Calu3 (cell line): ENCODE results near the gene AMDHD2. TPM values are rescaled to one million over a fixed set of nuclear protein-coding genes. Genes with fewer than 3 reads are reported as not detected.
A peak's percentile ranks its signal among the peaks of the same experiment; 100 is the strongest.

Experiments used
- BruUV-seq: library from RNA; stranded (reverse); fragments of 400-500 nt; replicated peaks from 2 replicates; lab custom pipeline; 2021; lab: Mats Ljungman, UMichigan
- CTCF ChIA-PET: fragments of 300-600 bp; sonication (Branson Sonifier 250); formaldehyde crosslinking; loops from one replicate; lab custom pipeline; 2022; ENCODE audit warnings: antibody characterized with exemption; lab: Charles Lee
- DNase-seq: peaks from one replicate; pipeline ENCODE4 v3.0.0; 2022
- H3K27ac Mint-ChIP-seq: one replicate; pipeline ENCODE4 v1.8.0; 2022; ENCODE audit warnings: mixed read lengths; ENCODE audit not compliant: unreplicated experiment
- H3K27me3 Mint-ChIP-seq: one replicate; pipeline ENCODE4 v1.8.0; 2022; ENCODE audit warnings: mixed read lengths; ENCODE audit not compliant: unreplicated experiment
- H3K36me3 Mint-ChIP-seq: one replicate; pipeline ENCODE4 v1.8.0; 2022; ENCODE audit warnings: mild to moderate bottlenecking, moderate library complexity, mixed read lengths; ENCODE audit not compliant: insufficient read depth, unreplicated experiment
- H3K4me1 Mint-ChIP-seq: one replicate; pipeline ENCODE4 v1.8.0; 2022; ENCODE audit warnings: mild to moderate bottlenecking, low read depth, mixed read lengths; ENCODE audit not compliant: unreplicated experiment
- H3K4me3 Mint-ChIP-seq: one replicate; pipeline ENCODE4 v1.8.0; 2022; ENCODE audit warnings: mild to moderate bottlenecking, low read depth, moderate library complexity, mixed read lengths; ENCODE audit not compliant: unreplicated experiment
- H3K9me3 Mint-ChIP-seq: one replicate; pipeline ENCODE4 v1.8.0; 2022; ENCODE audit warnings: low read depth, mixed read lengths; ENCODE audit not compliant: unreplicated experiment
- CTCF ChIP-seq: fragments of 200-600 bp; IDR thresholded peaks from one replicate; pipeline ENCODE4 v1.8.0; 2022; ENCODE audit warnings: antibody characterized with exemption; ENCODE audit not compliant: unreplicated experiment
- intact Hi-C: fragments of 100-400 bp; cut with micrococcal nuclease; formaldehyde crosslinking; loops from one replicate; pipeline ENCODE4 v1.10.0; 2022; ENCODE audit not compliant: unreplicated experiment
- total RNA-seq: library from RNA; stranded (reverse); gene quantifications from 2 replicates; pipeline ENCODE4 v1.2.3, GENCODE V29; 2022

The AMDHD2 gene
- total RNA-seq, 1 experiment from 2014 or later, result 60.2 TPM

- no peak for DNase-seq
- intact Hi-C loops, result no loop called here
- Mint-ChIP-seq H3K4me1 (no peaks in the 10 kb centered on the region), H3K27ac (peak overlapping the region; percentile 36), H3K4me3 (no peak overlapping the region), H3K27me3 (no peaks in the 10 kb centered on the region), H3K9me3 (no peaks in the 10 kb centered on the region), H3K36me3 (peaks cover 60% of the 10 kb centered on the region)
- TF ChIP-seq CTCF, result no peak
- no TSS peak for BruUV-seq
- CTCF ChIA-PET, result no interaction called here
Observed at GRCh38 chr16:2529961-2530628, 9.9 kb downstream of the AMDHD2 start.

- no peaks in the 10 kb centered on the region for H3K4me1 Mint-ChIP-seq
- no peaks in the 10 kb centered on the region for H3K27me3 Mint-ChIP-seq
- H3K36me3 Mint-ChIP-seq, result peaks cover 60% of the 10 kb centered on the region
- H3K9me3 Mint-ChIP-seq, result no peaks in the 10 kb centered on the region
- CTCF ChIA-PET, result interaction anchor here (0.6 to 0.7 kb wide), 2 partner anchors 325 to 1683 kb away, joined by 3 to 4 read pairs; no protein-coding TSS in a partner anchor
- peak overlapping the region; percentile 98 for H3K27ac Mint-ChIP-seq
- no TSS peak for BruUV-seq
- no peak for TF ChIP-seq CTCF
- intact Hi-C loops, result no loop called here
- DNase-seq, result no peak
- H3K4me3 Mint-ChIP-seq, result peak overlapping the region; percentile 89
Observed at GRCh38 chr16:2530629-2531318, 10.6 kb downstream of the AMDHD2 start.

GRCh38 chr16:2531371-2531695 is 11.2 kb downstream of the AMDHD2 start, which contains the start of gene CEMP1:
Gene CEMP1, minus strand, starts transcription at chr16:2531408. Its CDS starts 335 bp downstream, at chr16:2531073.
- no peak for TF ChIP-seq CTCF
- Mint-ChIP-seq H3K4me3 (peak within 1 kb of the TSS; percentile 89), H3K36me3 (peaks cover 60% of the 10 kb centered on the region), H3K4me1 (peaks cover 3% of the 10 kb centered on the region), H3K27me3 (no peaks in the 10 kb centered on the region), H3K9me3 (no peaks in the 10 kb centered on the region), H3K27ac (peak within 1 kb of the TSS; percentile 98)
- no peak for DNase-seq
- intact Hi-C loops, result no loop called here
- CTCF ChIA-PET, result interaction anchor here (0.6 to 1.6 kb wide), 3 partner anchors 11 to 1682 kb away, joined by 3 to 4 read pairs (median 4); no protein-coding TSS in a partner anchor
- no TSS peak for BruUV-seq

DNA sequence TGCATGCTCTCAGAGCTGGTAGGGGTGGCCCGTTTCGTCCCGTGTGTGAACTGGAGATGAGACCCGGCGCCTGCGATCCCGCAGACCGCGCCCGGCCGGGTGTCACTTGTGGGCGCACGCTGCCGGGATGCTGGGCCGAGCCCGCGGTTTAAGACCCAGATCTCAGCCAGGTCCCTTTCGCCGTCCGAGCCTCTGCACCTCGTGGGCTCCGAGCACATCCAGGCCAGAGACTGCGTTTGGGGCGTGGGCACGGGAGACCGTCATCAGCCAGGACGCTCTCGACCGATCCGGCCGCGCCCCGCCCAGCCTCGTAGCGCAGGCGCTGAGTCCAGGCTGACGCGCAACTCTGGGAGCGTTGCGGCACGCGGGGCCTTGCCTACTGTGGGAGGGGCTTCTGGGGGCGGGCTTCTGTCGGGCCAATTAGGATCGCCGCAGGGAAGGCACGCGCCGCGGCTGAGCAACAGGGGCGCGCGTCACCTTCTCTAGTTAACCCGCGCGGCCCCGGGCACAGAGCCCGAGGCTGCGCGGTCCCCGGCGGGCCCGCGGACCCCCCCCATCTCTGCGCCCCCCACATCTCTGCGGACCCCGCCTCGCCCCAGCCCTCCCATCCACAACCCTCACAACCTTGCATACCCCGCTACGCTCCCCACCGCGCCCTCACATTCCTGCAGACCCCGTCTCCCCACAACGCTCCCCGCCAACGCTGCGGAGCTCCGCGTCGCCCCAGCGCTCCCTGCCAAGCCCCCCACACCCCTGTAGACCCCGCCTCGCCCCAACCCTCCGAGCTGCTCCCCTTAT is 11.7 kb downstream of the AMDHD2 start:
- DNase-seq, result peak; percentile 99
- H3K9me3 Mint-ChIP-seq, result no peaks in the 10 kb centered on the region
- H3K36me3 Mint-ChIP-seq, result peaks cover 60% of the 10 kb centered on the region
- no peak for TF ChIP-seq CTCF
- no TSS peak for BruUV-seq
- H3K27ac Mint-ChIP-seq, result peak overlapping the region; percentile 98
- CTCF ChIA-PET, result interaction anchor here (0.5 to 1.6 kb wide), 3 partner anchors 11 to 326 kb away, joined by 4 to 8 read pairs (median 4); no protein-coding TSS in a partner anchor
- H3K4me3 Mint-ChIP-seq, result peak overlapping the region; percentile 89
- intact Hi-C loops, result no loop called here
- H3K27me3 Mint-ChIP-seq, result no peaks in the 10 kb centered on the region
- H3K4me1 Mint-ChIP-seq, result peaks cover 8% of the 10 kb centered on the region
